GM23338 (cell line): ENCODE data around the gene PAX5. TPM values are rescaled to one million over a fixed set of nuclear protein-coding genes. Genes with fewer than 3 reads are reported as not detected.

Source experiments
- ATAC-seq: fragments of 200-7000 bp; cut with Tn5 transposase; 3 replicates; pipeline ENCODE4 v1.9.1; 2020
- DNase-seq: peaks from one replicate; pipeline ENCODE4 v3.0.0-alpha.2; 2015; ENCODE audit warnings: low spot score
- H2AFZ ChIP-seq: fragments of 200-600 bp; sonication (generic); 2 replicates; pipeline ENCODE4 v1.8.0; 2016; ENCODE audit warnings: antibody characterized with exemption, mild to moderate bottlenecking, moderate library complexity
- H3F3A ChIP-seq: fragments of 200-600 bp; sonication (generic); replicated peaks from 2 replicates; pipeline ENCODE4 v1.8.0; 2017; ENCODE audit warnings: antibody characterized with exemption, mixed run types, low read depth
- H3K27ac ChIP-seq: fragments of 200-600 bp; sonication (generic); 2 replicates; pipeline ENCODE4 v1.6.1; 2016; ENCODE audit warnings: low read depth
- H3K27me3 ChIP-seq: fragments of 200-600 bp; sonication (generic); 2 replicates; pipeline ENCODE4 v1.8.0; 2016; ENCODE audit warnings: mild to moderate bottlenecking, mixed run types, moderate library complexity; ENCODE audit not compliant: insufficient read depth
- H3K36me3 ChIP-seq: fragments of 200-600 bp; sonication (generic); 2 replicates; pipeline ENCODE4 v1.8.0; 2016; ENCODE audit warnings: mild to moderate bottlenecking; ENCODE audit not compliant: insufficient read depth
- H3K4me1 ChIP-seq: fragments of 200-600 bp; sonication (generic); 2 replicates; pipeline ENCODE4 v1.8.0; 2016; ENCODE audit warnings: mild to moderate bottlenecking, moderate library complexity; ENCODE audit not compliant: insufficient read depth
- H3K4me2 ChIP-seq: fragments of 200-600 bp; sonication (generic); 2 replicates; pipeline ENCODE4 v1.7.1; 2017; ENCODE audit warnings: mixed run types
- H3K4me3 ChIP-seq: fragments of 200-600 bp; sonication (generic); 2 replicates; pipeline ENCODE4 v1.6.1; 2016; ENCODE audit warnings: mixed run types
- H3K79me2 ChIP-seq: fragments of 200-600 bp; sonication (generic); replicated peaks from 2 replicates; pipeline ENCODE4 v1.8.0; 2017; ENCODE audit warnings: mild to moderate bottlenecking; ENCODE audit not compliant: insufficient read depth
- H3K9me2 ChIP-seq: fragments of 200-600 bp; sonication (generic); 2 replicates; pipeline ENCODE4 v1.8.0; 2017; ENCODE audit not compliant: insufficient read depth
- H4K20me1 ChIP-seq: fragments of 200-600 bp; sonication (generic); replicated peaks from 2 replicates; pipeline ENCODE4 v1.8.0; 2017; ENCODE audit warnings: mild to moderate bottlenecking; ENCODE audit not compliant: insufficient read depth
- H3K27ac Mint-ChIP-seq: 2 replicates; pipeline ENCODE4 v1.8.0; 2020; ENCODE audit warnings: inconsistent platforms, mild to moderate bottlenecking, moderate library complexity, mixed read lengths
- H3K27me3 Mint-ChIP-seq: 3 replicates; pipeline ENCODE4 v1.8.0; 2022; ENCODE audit warnings: low read depth, mild to moderate bottlenecking, moderate library complexity, mixed read lengths, inconsistent platforms; ENCODE audit not compliant: insufficient read depth, poor library complexity
- H3K36me3 Mint-ChIP-seq: 3 replicates; pipeline ENCODE4 v1.8.0; 2021; ENCODE audit warnings: low read depth, mild to moderate bottlenecking, inconsistent platforms, moderate library complexity, mixed read lengths
- H3K4me1 Mint-ChIP-seq: 3 replicates; pipeline ENCODE4 v1.8.0; 2020; ENCODE audit warnings: mild to moderate bottlenecking, inconsistent platforms, mixed read lengths
- H3K4me3 Mint-ChIP-seq: 3 replicates; pipeline ENCODE4 v1.8.0; 2021; ENCODE audit warnings: moderate library complexity, mild to moderate bottlenecking, inconsistent platforms, mixed read lengths
- H3K9me3 Mint-ChIP-seq: 3 replicates; pipeline ENCODE4 v1.8.0; 2020; ENCODE audit warnings: moderate library complexity, mild to moderate bottlenecking, inconsistent platforms, mixed read lengths
- JUNB ChIP-seq: IDR thresholded peaks from one replicate; pipeline ENCODE4 v1.6.1; 2016; ENCODE audit warnings: antibody characterized with exemption; ENCODE audit not compliant: unreplicated experiment
- REST ChIP-seq: IDR thresholded peaks from one replicate; pipeline ENCODE4 v1.6.1; 2018; ENCODE audit warnings: antibody characterized with exemption; ENCODE audit not compliant: unreplicated experiment
- STAT1 ChIP-seq: IDR thresholded peaks from one replicate; pipeline ENCODE4 v1.6.1; 2016; ENCODE audit warnings: antibody characterized with exemption; ENCODE audit not compliant: unreplicated experiment
- ZNF114 ChIP-seq: fragments of 250-450 bp; sonication (Bioruptor Pico); IDR thresholded peaks from 2 replicates; pipeline ENCODE4 v1.5.0; 2020; ENCODE audit warnings: mild to moderate bottlenecking, moderate library complexity
- ZNF331 ChIP-seq: fragments of 250-450 bp; sonication (Bioruptor Pico); IDR thresholded peaks from 2 replicates; pipeline ENCODE4 v1.5.0; 2020; ENCODE audit warnings: low read depth, mild to moderate bottlenecking, moderate library complexity
- ZNF462 ChIP-seq: fragments of 250-450 bp; sonication (Bioruptor Pico); IDR thresholded peaks from 2 replicates; pipeline ENCODE4 v1.5.0; 2020; ENCODE audit warnings: mild to moderate bottlenecking, moderate library complexity
- polyA plus RNA-seq: library from polyadenylated mRNA; unstranded; fragments of >200 nt; fragmentation: Nextera tagmentation; extraction: Ambion mirVana; gene quantifications from 2 replicates; pipeline ENCODE4 v1.2.1, GENCODE V29; 2016
- total RNA-seq: library from RNA; depleted of rRNA; stranded (reverse); fragments of >200 nt; shearing (Covaris generic); gene quantifications from 2 replicates; pipeline ENCODE4 v1.2.3, GENCODE V29; 2014

The PAX5 gene
- total and polyA plus RNA-seq, 2 experiments from 2014 or later: 0.17 to 0.60 TPM

GRCh38 chr9:36796671-36797419 is 237.2 kb downstream of the PAX5 start (continued):
- TF ChIP-seq ZNF462 (CRISPR knock-in tag): no peak

GRCh38 chr9:36794461-36794860 is 239.6 kb downstream of the PAX5 start:
- ATAC-seq: no peak
- TF ChIP-seq REST (no peak), ZNF331 (no peak), STAT1 (no peak), JUNB (no peak), ZNF114 (CRISPR knock-in tag) (no peak)

More at GRCh38 chr9:36794461-36794860, 239.6 kb downstream of the PAX5 start:
- Histone ChIP-seq H3K4me2 (no peak overlapping the region), H3K36me3 (no peaks in the 10 kb centered on the region), H3K27ac (no peak overlapping the region), H3K27me3 (no peaks in the 10 kb centered on the region), H3K79me2 (no peaks in the 10 kb centered on the region), H3K9me2 (no peaks in the 10 kb centered on the region), H4K20me1 (no peaks in the 10 kb centered on the region), H3F3A (no peaks in the 10 kb centered on the region), H2AFZ (no peak overlapping the region), H3K4me1 (no peaks in the 10 kb centered on the region), H3K4me3 (no peak overlapping the region)
- Mint-ChIP-seq H3K27ac (no peak overlapping the region), H3K4me3 (no peak overlapping the region), H3K4me1 (peaks cover 3% of the 10 kb centered on the region; the same call in 1 of the 3 replicates), H3K27me3 (peaks cover 2% of the 10 kb centered on the region), H3K36me3 (peaks cover 5% of the 10 kb centered on the region; the same call in 1 of the 3 replicates), H3K9me3 (peaks cover 7% of the 10 kb centered on the region)
- DNase-seq: no peak
